Keratinocyte (primary cell): ENCODE data around the gene AGAP1. TPM values are rescaled to one million over a fixed set of nuclear protein-coding genes. Genes with fewer than 3 reads are reported as not detected.

ENCODE experiments used
- DNase-seq: peaks from one replicate; pipeline ENCODE4 v3.0.0-alpha.2; 2011; ENCODE audit warnings: low read depth, missing footprints, low spot score
- FAIRE-seq: peaks from 2 replicates; lab custom pipeline; 2011; peaks lifted over from hg19 to GRCh38; lab: Jason Lieb, UNC
- H2AFZ ChIP-seq: 2 replicates; pipeline ENCODE4 v1.6.0; 2012; ENCODE audit warnings: low read length, control low read depth, inconsistent platforms; ENCODE audit not compliant: control insufficient read depth
- H3K27ac ChIP-seq: 2 replicates; pipeline ENCODE4 v1.5.1; 2011; ENCODE audit warnings: low read length; ENCODE audit not compliant: control insufficient read depth, insufficient read depth
- H3K27me3 ChIP-seq: 3 replicates; pipeline ENCODE4 v1.6.0; 2011; ENCODE audit warnings: low read length; ENCODE audit not compliant: control insufficient read depth, insufficient read depth; ENCODE audit errors: extremely low read depth
- H3K36me3 ChIP-seq, 2 experiments: 2 replicates in 1 of 2; 3 replicates in 1 of 2; pipeline ENCODE4 v1.5.1; 2011; ENCODE audit warnings: low read length in 2 of 2, mild to moderate bottlenecking in 1 of 2; ENCODE audit not compliant: control insufficient read depth in 2 of 2, insufficient read depth in 2 of 2; ENCODE audit errors: extremely low read depth in 1 of 2
- H3K4me1 ChIP-seq: 3 replicates; pipeline ENCODE4 v1.5.1; 2011; ENCODE audit warnings: low read length; ENCODE audit not compliant: control insufficient read depth, insufficient read depth; ENCODE audit errors: extremely low read depth
- H3K4me2 ChIP-seq: 3 replicates; pipeline ENCODE4 v1.6.0; 2011; ENCODE audit warnings: low read depth, low read length; ENCODE audit not compliant: control insufficient read depth, insufficient read depth; ENCODE audit errors: extremely low read depth
- H3K4me3 ChIP-seq, 3 experiments: fragments of 200-600 bp in 1 of 3; sonication (generic) in 1 of 3; 2 replicates in 2 of 3; 3 replicates in 1 of 3; pipeline ENCODE4 v1.5.1; 2011 to 2016; ENCODE audit warnings: low read length in 3 of 3, mild to moderate bottlenecking in 3 of 3, control low read depth in 2 of 3, inconsistent platforms in 1 of 3, low read depth in 1 of 3, mixed read lengths in 1 of 3, mixed run types in 1 of 3, moderate library complexity in 1 of 3; ENCODE audit not compliant: control insufficient read depth in 2 of 3, insufficient read depth in 2 of 3; ENCODE audit errors: extremely low read depth in 1 of 3
- H3K79me2 ChIP-seq: 2 replicates; pipeline ENCODE4 v1.6.0; 2012; ENCODE audit warnings: low read length; ENCODE audit not compliant: control insufficient read depth, insufficient read depth
- H3K9ac ChIP-seq: 3 replicates; pipeline ENCODE4 v1.6.0; 2011; ENCODE audit warnings: low read length; ENCODE audit not compliant: control insufficient read depth, insufficient read depth; ENCODE audit errors: extremely low read depth
- H3K9me1 ChIP-seq: 3 replicates; pipeline ENCODE4 v1.6.0; 2011; ENCODE audit warnings: low read length; ENCODE audit not compliant: control insufficient read depth, insufficient read depth; ENCODE audit errors: extremely low read depth
- H3K9me3 ChIP-seq: 2 replicates; pipeline ENCODE4 v1.5.1; 2012; ENCODE audit warnings: low read depth, low read length; ENCODE audit not compliant: control insufficient read depth
- H4K20me1 ChIP-seq: 3 replicates; pipeline ENCODE4 v1.6.0; 2011; ENCODE audit warnings: low read length; ENCODE audit not compliant: control insufficient read depth, insufficient read depth; ENCODE audit errors: extremely low read depth
- EZH2 ChIP-seq: IDR thresholded peaks from one replicate; pipeline ENCODE4 v1.6.1; 2012; ENCODE audit warnings: inconsistent platforms, mild to moderate bottlenecking, low read length, moderate library complexity
- dilution Hi-C: fragments of 300-500 bp; cut with MboI; formaldehyde crosslinking; loops from one replicate; pipeline ENCODE4 v1.7.0; 2020; ENCODE audit warnings: low sequenced_read_pairs; ENCODE audit not compliant: extremely low pct_ligation_motif_present
- polyA plus RNA-seq, 5 experiments: library from polyadenylated mRNA; depleted of rRNA in 3 of 5; stranded (reverse) in 3 of 5; stranded (forward) in 1 of 5; unstranded in 1 of 5; fragments of >200 nt; gene quantifications; 1 replicate in 1 of 5; 2 replicates in 3 of 5; 3 replicates in 1 of 5; pipeline versions ENCODE4 v1.2.1 to v1.2.3, GENCODE V29; 2011 to 2012; ENCODE audit warnings: missing spikeins in 2 of 5, low read depth in 1 of 5, low replicate concordance in 1 of 5
- TF ChIP-seq, protein P1 (sequence below), 3 experiments: IDR thresholded peaks in 1 of 3; conservative IDR thresholded peaks in 1 of 3; optimal IDR thresholded peaks in 1 of 3; 2 replicates in 2 of 3; 3 replicates in 1 of 3; pipeline versions ENCODE3 to v1.5.1; 2011; ENCODE audit warnings: low read length in 3 of 3, mild to moderate bottlenecking in 3 of 3, moderate library complexity in 2 of 3, control low read depth in 1 of 3, inconsistent platforms in 1 of 3; ENCODE audit not compliant: insufficient read depth in 2 of 3; ENCODE audit errors: extremely low read depth in 1 of 3

AGAP1 gene
- polyA plus RNA-seq, 1 donor (not counting 4 experiments of a cell fraction or from before 2014, with no cell fraction given) = 12.6 TPM

DNA sequence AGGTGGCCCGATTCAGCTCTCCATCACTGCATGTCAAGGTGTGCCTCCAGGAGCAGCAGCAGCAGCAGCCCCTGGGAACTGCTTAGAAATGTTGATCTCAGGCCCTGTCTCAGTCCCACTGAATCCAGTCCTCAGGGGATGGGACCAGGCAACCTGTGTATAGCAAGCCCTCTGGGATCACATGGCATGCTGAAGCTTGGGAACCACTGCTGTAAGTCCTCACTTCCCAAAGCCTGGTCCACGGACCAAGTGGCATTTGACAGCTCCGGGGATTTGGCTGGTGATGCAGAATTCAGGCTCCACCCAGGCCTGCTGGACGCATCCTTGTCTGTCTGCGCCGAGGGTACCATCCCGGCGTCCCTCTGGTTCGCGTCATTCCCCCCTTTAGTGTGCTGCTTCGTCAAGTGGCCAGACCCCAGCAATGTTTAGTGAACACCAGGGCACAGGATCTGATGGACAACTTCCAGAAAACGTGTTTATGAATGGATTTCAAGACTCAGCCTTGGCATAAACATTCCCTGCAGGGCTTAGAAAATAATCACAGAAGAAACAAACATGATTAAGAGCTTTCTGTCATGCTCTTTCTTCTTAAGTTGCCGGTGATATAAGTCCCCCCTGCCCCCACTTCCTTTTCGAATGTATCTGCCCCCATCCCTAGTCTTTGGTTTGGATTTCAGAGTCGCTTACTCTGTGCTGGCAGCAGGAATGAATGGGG lies 440.4 kb downstream of the AGAP1 start:
- no peaks in the 10 kb centered on the region for H3K9me3 ChIP-seq
- no peak overlapping the region for H2AFZ ChIP-seq
- no peak overlapping the region for H3K27ac ChIP-seq
- no peak overlapping the region for H3K4me2 ChIP-seq
- H3K4me1 ChIP-seq = no peaks in the 10 kb centered on the region
- H3K4me3 ChIP-seq = no peak overlapping the region
- no peaks in the 10 kb centered on the region for H3K79me2 ChIP-seq
- TF ChIP-seq, protein P1, sequence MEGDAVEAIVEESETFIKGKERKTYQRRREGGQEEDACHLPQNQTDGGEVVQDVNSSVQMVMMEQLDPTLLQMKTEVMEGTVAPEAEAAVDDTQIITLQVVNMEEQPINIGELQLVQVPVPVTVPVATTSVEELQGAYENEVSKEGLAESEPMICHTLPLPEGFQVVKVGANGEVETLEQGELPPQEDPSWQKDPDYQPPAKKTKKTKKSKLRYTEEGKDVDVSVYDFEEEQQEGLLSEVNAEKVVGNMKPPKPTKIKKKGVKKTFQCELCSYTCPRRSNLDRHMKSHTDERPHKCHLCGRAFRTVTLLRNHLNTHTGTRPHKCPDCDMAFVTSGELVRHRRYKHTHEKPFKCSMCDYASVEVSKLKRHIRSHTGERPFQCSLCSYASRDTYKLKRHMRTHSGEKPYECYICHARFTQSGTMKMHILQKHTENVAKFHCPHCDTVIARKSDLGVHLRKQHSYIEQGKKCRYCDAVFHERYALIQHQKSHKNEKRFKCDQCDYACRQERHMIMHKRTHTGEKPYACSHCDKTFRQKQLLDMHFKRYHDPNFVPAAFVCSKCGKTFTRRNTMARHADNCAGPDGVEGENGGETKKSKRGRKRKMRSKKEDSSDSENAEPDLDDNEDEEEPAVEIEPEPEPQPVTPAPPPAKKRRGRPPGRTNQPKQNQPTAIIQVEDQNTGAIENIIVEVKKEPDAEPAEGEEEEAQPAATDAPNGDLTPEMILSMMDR (optimal IDR thresholded peaks at IDR 0.05 in 1 of 3, IDR thresholded peaks at IDR 0.05 in 1 of 3, conservative IDR thresholded peaks at IDR 0.05 in 1 of 3; ENCODE audit: extremely low read depth in 1 of 3, insufficient read depth in 2 of 3, low read length in 3 of 3) = no peak
- TF ChIP-seq EZH2 = no peak
- no peaks in the 10 kb centered on the region for H3K27me3 ChIP-seq
- no peak for FAIRE-seq
- no peak overlapping the region for H3K9ac ChIP-seq
- no peaks in the 10 kb centered on the region for H4K20me1 ChIP-seq
- no peaks in the 10 kb centered on the region for H3K9me1 ChIP-seq
- H3K36me3 ChIP-seq = peaks cover 0 to 4% of the 10 kb centered on the region in 2 experiments
- dilution Hi-C loops = no loop called here
- DNase-seq = no peak

DNA sequence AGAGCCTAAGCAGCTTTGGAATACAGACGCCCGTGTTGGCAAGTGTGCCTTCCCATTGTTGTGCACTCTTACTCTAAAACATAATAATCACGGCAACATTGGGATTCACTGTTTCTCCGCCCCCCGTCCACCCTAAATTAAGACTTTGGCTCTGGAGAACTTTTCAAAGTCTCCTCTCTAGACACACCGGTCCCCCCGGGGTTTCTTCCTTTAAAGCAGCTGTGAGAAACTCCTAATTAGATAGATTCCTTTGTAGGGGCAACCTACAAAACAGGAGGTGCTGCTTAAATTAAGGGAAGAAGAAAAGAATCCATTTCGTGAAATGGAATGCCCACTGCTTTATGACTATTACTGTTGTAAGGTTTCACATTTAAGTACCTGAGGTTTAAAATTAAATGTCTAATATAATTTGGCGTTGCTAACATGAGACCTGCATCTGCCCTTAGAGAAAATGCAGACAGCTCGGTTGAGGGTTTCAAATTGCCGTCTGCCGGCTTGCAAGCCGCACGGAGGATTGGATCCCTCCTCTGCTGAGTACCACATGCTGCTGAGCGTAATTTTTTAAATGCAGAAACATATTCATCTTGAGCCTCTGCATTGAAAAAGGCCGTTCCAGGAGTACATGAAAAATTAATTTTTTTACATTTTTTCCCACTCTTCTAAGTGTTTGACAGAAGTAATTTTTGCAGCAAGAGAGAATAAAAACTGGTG lies 441.1 kb downstream of the AGAP1 start:
- H3K79me2 ChIP-seq = no peaks in the 10 kb centered on the region
- DNase-seq (no peak), FAIRE-seq (no peak)
- H3K27me3 ChIP-seq = no peaks in the 10 kb centered on the region
- H3K9me3 ChIP-seq = no peaks in the 10 kb centered on the region
- H3K4me3 ChIP-seq = no peak overlapping the region
- no peaks in the 10 kb centered on the region for H4K20me1 ChIP-seq
- no peak overlapping the region for H3K9ac ChIP-seq
- no peaks in the 10 kb centered on the region for H3K4me1 ChIP-seq
- H3K9me1 ChIP-seq = no peaks in the 10 kb centered on the region
- peaks cover 0 to 4% of the 10 kb centered on the region in 2 experiments for H3K36me3 ChIP-seq
- no peak overlapping the region for H3K4me2 ChIP-seq
- H2AFZ ChIP-seq = no peak overlapping the region
- dilution Hi-C loops = no loop called here
- H3K27ac ChIP-seq = no peak overlapping the region
- no peak for TF ChIP-seq EZH2
- TF ChIP-seq, protein P1 (optimal IDR thresholded peaks at IDR 0.05 in 1 of 3, IDR thresholded peaks at IDR 0.05 in 1 of 3, conservative IDR thresholded peaks at IDR 0.05 in 1 of 3; ENCODE audit: extremely low read depth in 1 of 3, insufficient read depth in 2 of 3, low read length in 3 of 3) = no peak
